DOHH2 (cell line): ENCODE measurements around the gene ACTG2.

Source experiments
- CTCF ChIP-seq: fragments of 200-600 bp; sonication (generic); IDR thresholded peaks from one replicate; pipeline ENCODE4 v1.5.1; 2014; ENCODE audit warnings: antibody characterized with exemption, mild to moderate bottlenecking, low read depth, low read length; ENCODE audit not compliant: poor library complexity, severe bottlenecking
- EZH2phosphoT487 ChIP-seq: fragments of 200-600 bp; sonication (generic); IDR thresholded peaks from 2 replicates; pipeline ENCODE4 v1.6.1; 2017; ENCODE audit warnings: borderline replicate concordance, mild to moderate bottlenecking, antibody characterized with exemption, low read length, moderate library complexity, mixed read lengths

DNA sequence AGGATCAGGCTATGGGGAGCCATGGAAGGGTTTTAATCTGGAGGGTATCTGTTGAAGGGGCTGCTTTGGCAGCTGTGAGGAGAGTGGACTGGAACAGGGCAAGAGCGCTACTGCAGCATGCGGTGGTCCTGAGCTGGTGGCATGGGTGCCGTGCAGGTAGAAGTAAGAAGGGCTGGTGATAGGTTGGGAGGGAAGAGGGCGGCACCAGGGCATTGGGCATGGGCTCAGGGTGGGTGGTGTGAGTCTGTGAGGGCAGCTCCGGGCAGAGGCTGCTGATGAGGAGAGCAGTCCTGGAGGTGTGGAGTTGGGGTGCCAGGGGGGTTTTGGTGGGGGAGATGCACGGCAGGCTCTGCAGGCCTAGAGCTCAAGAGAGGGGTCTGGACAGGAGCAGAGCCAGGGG, 2.1 kb downstream of the ACTG2 start:
- TF ChIP-seq CTCF: no peak
- no peak for TF ChIP-seq EZH2phosphoT487
